Left renal cortex interstitium (tissue), 4 donors: ENCODE measurements around the gene TUBA3E. TPM values are rescaled to one million over a fixed set of nuclear protein-coding genes. Genes with fewer than 3 reads are reported as not detected.
"Not testable (repeated sequence)": the region's sequence is repeated elsewhere in the genome, so short reads cannot be mapped to it uniquely, and the experiment has no call there.

Source experiments
- DNase-seq, 4 donors: peaks; one replicate each; pipeline ENCODE4 v3.0.0-alpha.2; 2013; ENCODE audit warnings: low read depth in 4 of 4, low spot score in 2 of 4, missing footprints in 1 of 4
- polyA plus RNA-seq, 4 donors: library from polyadenylated mRNA; unstranded; fragments of 120-200 nt; gene quantifications; one replicate each; pipeline ENCODE4 v1.2.1, GENCODE V29; 2013; ENCODE audit not compliant: insufficient read length in 4 of 4

Gene TUBA3E
- polyA plus RNA-seq, 4 donors: 0.11 to 0.26 TPM; not detected in 2

DNA sequence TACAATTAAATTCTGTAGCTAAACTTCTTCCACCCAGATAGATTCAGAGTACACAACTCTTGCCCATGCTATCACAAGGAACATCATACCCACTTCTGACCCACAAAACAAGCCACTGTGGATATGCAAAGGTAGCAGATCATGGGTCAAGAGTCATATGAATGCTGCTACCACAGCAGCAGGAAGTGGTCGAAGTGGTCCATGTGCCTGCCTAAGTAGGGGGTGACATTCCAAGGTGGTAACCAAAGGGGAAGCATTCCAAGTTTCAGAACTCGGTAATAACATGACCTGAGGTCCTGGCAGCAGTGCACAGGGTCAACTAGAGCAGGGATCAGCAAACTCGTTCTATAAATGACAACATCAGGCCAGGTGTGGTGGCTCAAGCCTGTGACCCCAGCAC, 5.8 kb downstream of the TUBA3E start:
- not testable (repeated sequence) for DNase-seq

DNA sequence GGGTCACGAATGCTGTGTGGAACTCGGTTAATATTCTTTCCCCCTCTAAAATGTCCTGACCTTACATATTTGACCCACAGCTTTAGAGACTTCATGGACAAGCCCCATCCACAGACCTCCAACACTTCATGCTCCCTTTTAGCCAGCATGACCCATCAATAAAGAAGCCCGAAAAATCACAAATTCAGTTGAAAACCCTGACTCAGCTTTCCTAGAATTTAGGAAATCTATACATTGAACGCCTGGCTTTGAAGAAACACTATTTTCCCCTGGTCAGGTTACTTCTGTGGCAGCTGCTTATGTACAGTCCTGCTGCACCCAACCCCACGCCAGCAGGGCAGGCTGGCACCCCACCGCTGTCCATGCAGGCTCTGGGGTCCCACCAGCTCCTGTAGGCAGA, 6.9 kb downstream of the TUBA3E start:
- DNase-seq: not testable (repeated sequence)

DNA sequence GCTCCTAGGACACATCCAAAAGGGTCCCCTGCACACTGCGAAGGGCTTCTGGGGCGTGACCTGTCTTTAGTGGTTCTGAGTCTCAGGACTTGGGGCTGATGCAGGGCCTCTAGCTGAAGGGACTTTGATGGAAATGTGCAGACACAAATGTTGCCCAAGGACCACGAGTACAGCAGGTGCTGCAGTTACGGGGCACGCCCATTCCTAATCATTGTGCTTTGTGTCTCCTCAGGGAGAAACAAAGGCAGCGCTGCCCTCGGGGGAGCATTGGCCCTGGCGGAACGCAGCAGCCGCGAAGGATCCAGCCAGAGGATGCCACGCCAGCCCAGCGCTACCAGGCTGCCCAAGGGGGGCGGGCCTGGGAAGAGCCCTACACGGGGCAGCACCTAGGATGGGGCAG, 8.0 kb downstream of the TUBA3E start:
- DNase-seq: no peak

DNA sequence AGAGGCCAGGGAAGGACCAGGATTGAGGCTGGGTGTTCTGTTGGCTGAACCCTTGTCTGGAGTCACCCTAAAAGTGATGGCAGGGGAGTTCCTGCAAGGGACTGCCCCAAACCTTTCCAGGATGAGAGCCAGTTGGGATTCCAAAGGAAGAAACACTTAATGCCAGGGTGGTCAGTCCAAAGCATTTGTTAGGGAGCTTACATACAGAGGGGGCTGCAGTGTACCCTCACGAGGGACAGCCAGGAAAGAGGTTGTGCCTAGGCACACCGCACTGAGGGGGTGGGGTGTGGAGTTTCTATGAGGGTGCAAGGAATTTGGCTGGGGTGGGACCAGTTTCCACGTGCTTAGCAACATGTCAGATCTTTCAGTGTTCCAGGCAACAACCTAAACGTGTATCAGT, 9.3 kb downstream of the TUBA3E start:
- DNase-seq: not testable (repeated sequence)

DNA sequence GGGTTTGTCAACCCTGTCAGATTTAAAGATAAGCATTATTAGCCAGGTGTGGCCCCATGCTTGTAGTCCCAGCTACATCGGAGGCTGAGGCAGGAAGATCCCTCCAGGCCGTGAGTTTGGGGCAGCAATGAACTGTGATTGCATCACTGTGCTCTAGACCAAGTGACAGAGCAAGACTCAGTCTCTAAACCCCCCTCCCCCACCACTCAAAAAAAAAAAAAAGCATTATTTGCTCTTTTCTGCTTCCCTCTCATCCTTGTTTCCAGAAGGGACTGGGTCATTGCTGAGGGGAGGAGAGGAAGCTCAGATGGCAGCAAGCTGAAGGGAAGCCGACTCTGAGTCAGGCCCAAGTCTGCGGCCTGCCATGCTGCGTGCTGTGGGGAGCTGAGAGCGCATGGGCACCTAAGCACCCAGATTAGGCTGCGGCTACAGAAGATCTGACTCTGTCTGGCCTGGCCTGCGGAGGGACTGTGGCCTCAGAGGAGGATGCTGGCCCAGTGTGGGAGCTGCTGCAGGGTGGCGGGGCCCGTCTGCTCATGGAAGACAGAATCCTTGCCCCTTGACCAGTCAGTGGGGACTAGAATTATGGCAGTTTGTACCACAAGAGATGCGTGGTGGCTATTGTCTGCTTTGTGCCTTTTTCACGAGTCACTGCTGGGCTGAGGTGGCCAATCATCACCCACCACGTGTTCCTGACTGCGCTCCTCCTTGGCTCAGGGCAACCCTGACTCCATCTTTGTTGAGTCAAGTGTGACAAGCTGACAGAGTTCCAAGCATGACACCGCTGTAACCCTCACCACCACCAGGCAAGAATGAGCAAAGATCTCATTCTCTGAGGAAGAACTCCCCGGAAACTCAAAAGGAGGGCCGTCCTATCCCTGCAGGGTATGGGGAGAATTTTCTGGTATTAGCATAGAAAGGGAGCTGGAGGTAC, 10.1 kb downstream of the TUBA3E start:
- not testable (repeated sequence) for DNase-seq

DNA sequence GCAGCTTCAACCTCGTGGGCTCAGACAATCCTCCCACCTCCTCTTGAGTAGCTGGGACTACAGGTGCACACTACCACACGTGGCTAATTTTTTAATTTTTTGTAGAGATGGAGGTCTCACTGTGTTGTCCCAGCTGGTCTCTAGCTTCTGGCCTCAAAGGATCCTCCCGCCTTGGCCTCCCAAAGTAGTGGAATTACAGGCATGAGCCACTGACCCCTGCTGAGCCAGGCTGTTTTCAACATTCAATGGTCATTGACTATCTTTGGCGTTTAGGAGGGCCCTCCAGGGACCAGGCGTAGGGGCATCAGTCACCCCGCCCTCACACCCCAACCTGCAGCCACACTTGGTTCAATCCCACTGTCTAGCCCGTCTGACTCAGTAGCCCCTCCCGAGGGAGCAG, 11.0 kb downstream of the TUBA3E start:
- no peak for DNase-seq

DNA sequence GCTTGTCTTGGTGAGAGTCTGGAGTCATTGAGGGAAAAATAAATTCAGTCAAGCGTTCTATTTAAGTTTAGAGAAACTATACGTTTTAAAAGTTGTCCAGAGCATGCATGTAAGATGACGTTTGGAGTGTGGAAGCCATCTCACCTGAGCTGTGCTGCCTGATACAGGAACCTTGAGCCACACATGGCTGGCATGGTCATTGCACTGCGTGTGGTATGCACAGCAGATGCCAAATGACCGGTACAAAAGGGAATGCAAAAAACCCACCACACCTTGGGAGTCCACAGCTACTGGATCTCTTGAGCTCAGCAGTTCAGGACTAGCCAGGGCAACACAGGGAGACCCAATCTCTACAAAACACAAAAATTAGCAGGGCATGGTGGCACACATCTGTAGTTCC, 11.8 kb downstream of the TUBA3E start:
- DNase-seq: no peak

DNA sequence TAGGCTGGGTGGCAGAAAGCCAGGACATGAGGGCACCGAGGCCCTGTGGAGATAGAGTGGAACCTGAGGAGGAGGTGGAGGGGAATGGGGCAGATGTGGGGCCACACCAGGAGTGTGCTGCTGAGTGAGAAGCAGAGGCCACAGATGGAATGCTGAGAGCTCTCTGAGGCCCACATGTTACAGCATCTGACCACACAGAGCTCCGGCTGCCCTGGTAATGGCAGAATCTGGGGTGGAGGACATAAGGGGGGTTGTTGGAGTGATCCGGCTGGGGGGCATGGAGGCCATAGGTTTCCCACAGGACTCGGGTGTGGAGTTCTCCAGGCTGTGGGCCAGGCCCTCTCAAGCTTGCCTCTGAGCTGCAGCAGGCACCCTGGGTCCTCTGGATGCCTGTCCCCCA, 12.3 kb downstream of the TUBA3E start:
- DNase-seq: no peak

DNA sequence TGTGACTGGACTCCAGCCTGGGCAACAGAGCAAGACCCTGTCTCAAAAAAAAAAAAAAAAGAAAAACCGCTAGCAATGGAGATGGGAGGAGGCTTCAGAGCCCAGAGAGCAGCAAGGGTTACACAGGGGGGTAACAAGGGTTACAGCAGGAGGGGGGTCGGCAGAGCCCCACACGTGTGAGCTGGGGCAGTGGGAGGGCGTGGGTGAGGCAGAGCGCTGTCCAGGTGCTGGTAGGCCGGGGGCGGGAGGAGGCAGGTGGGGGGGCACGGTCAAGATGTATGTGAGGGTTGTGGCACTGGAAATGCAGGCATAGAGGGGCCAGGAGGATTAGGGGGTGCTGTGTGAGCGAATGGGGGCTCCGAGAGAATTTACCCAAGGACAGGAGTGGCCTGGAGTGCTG, 12.8 kb downstream of the TUBA3E start:
- no peak for DNase-seq

DNA sequence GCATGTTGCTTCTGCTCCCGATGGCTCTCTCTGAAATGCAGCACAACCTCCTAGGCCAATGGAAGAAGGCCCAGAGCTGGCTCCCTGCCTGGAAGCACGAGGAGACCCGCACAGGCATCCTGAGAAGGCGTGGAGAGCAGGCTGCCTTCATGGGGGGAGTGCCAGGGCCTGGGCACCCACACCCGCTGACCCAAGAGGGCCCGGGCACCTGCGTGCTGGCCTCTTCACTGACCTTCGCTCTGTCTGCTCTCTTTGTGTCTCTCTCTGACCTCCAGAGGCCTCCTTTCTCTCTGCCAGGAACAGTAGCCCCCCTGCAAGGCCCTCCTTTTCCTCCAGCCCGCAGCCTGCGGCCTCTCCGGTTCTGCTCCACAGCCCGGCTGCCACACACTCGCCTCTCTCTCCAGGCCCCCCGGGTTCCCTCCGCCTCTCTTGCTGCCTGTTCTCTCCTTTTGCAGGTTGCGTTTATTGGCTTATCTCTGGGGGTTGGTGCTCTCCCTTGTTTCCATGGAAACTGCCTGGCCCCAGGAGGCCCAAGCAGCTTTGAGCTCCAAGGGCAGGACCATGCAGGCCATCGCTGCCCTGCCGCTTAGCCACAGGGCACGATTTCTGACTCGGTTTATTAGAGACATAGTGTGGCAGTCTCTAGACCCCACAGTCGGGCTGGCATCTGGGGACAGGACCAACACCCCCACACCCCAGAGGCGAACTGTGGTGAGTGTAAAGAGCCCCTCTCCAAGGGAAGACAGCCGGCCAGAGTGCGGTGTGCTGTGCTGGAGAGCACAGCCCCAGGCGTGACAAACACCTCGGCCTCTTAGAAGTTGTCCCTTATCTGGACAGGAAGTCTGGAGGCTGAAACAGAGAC, 14.5 kb downstream of the TUBA3E start:
- DNase-seq: no peak

DNA sequence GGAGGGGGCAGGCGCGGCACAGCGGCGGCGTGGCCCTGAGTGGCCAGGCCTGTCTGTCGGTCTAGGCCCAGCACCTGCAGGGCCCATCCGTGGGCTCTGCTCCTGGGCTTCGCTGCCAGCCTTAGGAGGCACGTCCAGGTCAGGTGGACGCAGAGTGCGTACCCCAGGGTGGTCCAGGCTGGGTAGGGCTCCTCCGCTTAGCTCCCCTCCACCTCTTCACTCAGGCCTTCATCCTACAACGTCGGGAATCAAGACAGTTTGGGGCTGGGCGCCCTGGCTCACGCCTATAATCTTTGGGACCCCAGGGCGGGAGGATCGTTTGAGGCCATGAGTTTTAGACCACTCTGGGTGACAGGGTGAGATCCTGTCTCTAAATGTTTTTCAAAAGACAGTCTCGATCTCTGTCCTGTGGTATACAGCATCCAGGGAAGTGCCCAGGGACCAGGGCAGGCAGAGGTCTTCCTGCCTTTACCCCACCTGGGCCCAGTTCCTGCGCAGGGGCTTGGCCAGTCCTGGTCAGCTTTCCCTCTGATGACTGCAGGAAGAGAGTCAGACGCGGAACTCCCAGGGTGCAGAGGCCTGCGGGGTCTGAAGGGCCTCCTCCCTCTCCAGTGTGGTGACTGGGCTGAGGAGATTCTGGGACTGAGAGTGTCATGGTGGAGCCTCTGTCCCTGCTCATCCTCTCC, 15.3 kb downstream of the TUBA3E start:
- DNase-seq: not testable (repeated sequence)

DNA sequence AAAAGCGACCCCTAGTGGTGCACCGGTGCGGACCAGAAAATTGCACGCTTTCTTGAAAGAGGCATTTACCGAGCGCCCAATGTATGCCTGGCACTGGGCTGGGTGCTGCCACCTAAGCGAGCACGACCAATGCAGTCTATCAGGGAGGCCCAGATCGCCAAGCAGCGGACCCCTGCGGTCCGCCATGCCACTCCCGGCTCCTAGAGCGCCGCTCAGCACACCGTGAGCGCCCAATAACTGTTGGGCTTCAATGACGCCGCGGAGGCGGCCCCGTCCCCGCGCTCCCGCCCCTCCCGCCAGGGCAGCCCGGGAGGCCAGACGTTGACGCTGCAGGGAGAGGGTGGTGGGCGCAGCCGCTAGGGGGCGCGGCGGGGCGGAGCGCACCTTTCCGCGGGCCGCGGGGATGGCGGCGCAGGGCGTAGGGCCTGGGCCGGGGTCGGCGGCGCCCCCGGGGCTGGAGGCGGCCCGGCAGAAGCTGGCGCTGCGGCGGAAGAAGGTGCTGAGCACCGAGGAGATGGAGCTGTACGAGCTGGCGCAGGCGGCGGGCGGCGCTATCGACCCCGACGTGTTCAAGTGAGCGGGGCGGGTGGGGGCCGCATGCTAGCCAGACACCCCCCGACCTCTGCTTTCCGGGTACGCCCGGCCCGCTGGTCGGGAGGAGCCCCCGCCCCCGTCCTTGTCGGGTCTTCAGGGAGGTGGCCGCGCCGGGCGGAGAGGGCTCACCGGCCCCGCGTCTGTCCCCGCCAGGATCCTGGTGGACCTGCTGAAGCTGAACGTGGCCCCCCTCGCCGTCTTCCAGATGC, 16.2 kb downstream of the TUBA3E start, which contains the start of gene MZT2B:
MZT2B (plus strand) TSS at position 383 of the 803 bp plus-strand sequence; CDS start at position 404, 21 bp downstream.
- peak; percentile 73 to 78 (median 75) for DNase-seq

DNA sequence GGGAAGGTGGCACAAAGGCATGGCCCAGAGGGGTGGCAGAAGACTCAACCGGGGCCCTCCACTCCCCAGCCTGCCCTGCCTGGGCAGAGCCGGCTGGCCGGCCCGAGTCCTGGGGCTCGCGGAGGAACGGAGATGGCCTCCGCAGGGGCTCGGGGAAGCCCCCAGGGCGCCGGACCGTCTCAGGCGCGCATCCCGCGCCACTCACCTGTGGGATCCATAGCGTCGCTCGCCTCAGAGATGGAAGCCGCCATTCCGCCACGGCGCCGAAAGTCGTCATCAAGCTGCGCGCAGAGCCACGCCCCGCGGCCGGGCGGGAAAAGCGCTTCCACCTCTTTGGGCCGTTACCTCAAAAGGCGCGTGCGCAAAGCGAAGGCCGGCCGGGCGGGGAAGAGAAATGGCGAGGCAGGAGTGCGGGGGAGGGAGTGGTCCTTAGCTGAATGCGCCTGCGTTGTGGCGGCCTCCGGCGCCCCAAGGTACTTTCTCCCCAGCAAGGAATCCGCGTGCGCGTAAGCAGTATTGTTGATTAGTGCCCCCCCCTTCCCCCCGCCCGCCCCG, 16.8 kb downstream of the TUBA3E start, which contains the start of gene SMPD4:
SMPD4 (minus strand) TSS at position 278 of the 555 bp plus-strand sequence. CDS start 5,010 bp downstream, outside the sequence.
- DNase-seq: peak; percentile 78 to 95 (median 90)

DNA sequence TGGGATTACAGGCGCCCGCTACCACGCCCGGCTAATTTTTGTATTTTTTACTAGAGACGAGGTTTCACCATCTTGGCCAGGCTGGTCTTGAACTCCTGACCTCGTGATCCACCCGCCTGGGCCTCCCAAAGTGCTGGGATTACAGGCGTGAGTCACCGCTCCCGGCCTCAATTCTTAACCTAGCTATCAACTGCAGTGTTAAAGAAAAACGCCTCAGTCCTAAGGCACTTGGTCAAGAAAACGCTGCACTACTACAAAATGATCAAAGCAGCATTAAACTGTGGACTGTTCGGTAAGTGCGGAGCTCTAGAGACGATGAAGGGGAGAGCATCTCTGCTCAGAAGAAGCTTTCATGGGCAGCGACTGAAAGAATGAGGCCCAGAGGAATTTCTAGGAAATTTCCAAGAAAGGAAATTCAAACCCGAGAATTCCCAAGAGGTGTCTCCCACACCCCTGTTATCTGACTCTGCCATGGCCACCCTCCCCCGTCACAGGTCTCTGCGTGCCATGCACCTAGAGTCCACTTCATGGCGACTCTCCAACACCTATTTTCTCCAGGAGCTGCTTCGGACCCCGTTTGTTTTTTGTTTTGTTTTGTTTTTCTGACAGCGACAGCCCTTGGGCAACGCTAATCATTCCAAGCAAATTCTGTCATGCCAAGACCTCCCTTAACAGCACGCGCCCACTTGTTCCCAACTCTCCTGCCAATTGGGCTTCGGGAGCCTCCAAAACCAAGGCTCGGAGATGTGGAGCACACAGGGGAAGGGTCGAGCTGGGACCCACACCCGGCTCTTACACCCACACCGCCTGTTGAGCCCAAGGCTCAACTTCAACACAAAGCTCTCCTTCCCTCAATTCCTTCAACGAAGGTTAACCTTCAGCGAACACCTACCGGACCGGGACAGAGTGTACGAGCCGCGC, 17.6 kb downstream of the TUBA3E start:
- DNase-seq: peak in 1 of 4 donors; percentile 44

DNA sequence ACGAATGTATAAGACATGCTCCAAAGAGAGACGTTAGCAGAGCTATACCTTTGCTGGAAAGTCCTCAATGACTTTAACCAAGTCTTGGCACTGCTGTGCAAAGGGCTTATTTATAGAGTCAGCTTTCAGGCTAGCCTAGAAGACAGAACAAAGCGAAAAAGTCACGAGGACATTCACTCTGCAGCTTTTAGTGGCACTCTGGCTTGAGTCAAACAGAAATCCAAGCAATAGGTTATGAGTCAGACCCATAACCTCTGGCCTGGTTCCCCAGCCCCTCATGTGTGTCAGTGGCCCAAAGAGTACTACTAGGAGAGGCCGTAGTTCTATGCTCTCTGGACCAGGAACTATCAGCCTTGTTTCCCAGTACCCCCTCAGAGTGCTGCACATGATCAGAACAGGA, 23.4 kb downstream of the TUBA3E start:
- DNase-seq: not testable (repeated sequence)

DNA sequence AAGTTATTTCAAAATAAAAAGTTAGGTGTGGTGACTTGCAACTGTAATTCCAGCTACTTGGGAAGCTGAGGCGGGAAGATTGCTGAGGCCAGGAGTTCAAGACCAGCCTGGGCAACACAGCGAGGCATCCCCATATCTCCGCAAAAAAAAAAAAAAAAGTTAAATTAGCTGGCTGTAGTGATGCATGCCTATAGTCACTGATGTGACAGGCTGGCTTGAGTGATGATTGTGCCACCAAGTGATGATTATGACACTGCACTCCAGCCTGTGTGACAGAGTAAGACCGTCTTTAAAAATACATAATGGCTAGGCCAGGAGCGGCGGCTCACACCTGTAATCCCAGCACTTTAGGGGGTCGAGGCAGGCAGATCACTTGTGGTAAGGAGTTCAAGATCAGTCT, 28.3 kb downstream of the TUBA3E start:
- no peak for DNase-seq

DNA sequence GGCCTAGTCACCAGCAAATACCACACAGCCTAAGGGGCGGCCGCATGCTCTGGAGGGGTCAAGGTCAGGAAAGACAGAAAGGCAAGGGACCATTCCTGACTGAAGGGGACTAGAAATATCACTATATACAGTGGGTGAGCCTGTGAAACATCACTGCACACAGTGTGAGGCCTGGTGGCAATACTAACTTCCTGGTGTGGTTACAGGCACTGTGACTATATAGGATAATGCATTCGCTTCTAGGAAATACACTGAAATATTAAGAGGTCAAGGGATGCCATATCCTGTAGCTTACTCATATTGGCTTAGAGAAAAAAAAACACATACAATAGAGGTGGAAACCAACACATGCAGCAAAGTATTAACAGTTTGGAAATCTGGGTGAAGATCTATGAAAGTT, 29.1 kb downstream of the TUBA3E start:
- not testable (repeated sequence) for DNase-seq

DNA sequence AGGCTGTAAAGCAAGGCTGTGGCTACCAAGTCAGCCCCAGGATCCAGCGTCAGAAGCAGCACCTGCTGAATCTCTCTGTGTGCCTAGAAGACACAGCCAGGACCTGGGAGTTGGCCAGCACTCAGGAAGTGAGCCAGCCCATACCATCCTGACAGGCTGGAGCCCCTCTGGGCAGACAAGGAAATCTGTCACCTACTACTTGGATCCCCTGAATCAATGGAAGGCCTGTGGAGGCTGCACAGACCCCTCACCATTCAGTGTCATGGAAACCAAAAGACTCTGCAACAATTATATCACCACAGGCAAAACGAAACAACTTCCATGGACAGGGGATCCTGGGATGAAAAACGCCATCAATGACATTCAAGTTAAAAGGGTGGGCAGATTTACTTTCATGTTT, 31.6 kb downstream of the TUBA3E start:
- not testable (repeated sequence) for DNase-seq
